HepG2 (cell line): Measurements from ENCODE around the gene AGAP1. TPM values are rescaled to one million over a fixed set of nuclear protein-coding genes. Genes with fewer than 3 reads are reported as not detected.
A peak's percentile ranks its signal among the peaks of the same experiment; 100 is the strongest.

Experiments used
- ATF7-NPFF ChIP-seq: sonication (generic); formaldehyde crosslinking; IDR thresholded peaks from 2 replicates; pipeline ENCODE4 v1.8.1; 2023; ENCODE audit warnings: mild to moderate bottlenecking, low read depth, missing genetic modification reagents, moderate library complexity
- CCDC6 ChIP-seq: sonication (generic); formaldehyde crosslinking; IDR thresholded peaks from 2 replicates; pipeline ENCODE4 v1.8.1; 2022; ENCODE audit warnings: mild to moderate bottlenecking, missing genetic modification reagents, moderate library complexity
- FOSL2 ChIP-seq: sonication (generic); formaldehyde crosslinking; IDR thresholded peaks from 2 replicates; pipeline ENCODE4 v1.4.0; 2020; ENCODE audit warnings: missing genetic modification reagents
- MLLT10 ChIP-seq: sonication (generic); formaldehyde crosslinking; IDR thresholded peaks from 2 replicates; pipeline ENCODE4 v1.4.0; 2020; ENCODE audit warnings: missing genetic modification reagents
- NCOA5 ChIP-seq: sonication (generic); formaldehyde crosslinking; IDR thresholded peaks from 2 replicates; pipeline ENCODE4 v1.4.0; 2020; ENCODE audit warnings: missing genetic modification reagents
- PHF5A ChIP-seq: IDR thresholded peaks from one replicate; pipeline ENCODE4 v1.6.1; 2018; ENCODE audit warnings: low read depth, missing genetic modification reagents; ENCODE audit not compliant: unreplicated experiment
- PRMT3 ChIP-seq: sonication (generic); formaldehyde crosslinking; IDR thresholded peaks from 2 replicates; pipeline ENCODE4 v1.8.1; 2022; ENCODE audit warnings: low read depth, mild to moderate bottlenecking, moderate library complexity, missing genetic modification reagents, borderline replicate concordance
- RBAK ChIP-seq: sonication (generic); formaldehyde crosslinking; IDR thresholded peaks from 2 replicates; pipeline ENCODE4 v1.5.1; 2020; ENCODE audit warnings: mild to moderate bottlenecking, missing genetic modification reagents
- REPIN1 ChIP-seq: sonication (generic); formaldehyde crosslinking; IDR thresholded peaks from 2 replicates; pipeline ENCODE4 v1.8.0; 2022; ENCODE audit warnings: missing genetic modification reagents, low read depth, mild to moderate bottlenecking, borderline replicate concordance
- SP140L ChIP-seq: sonication (generic); formaldehyde crosslinking; IDR thresholded peaks from 2 replicates; pipeline ENCODE4 v1.4.0; 2020; ENCODE audit warnings: missing genetic modification reagents, borderline replicate concordance
- ZFP41 ChIP-seq: sonication (generic); formaldehyde crosslinking; IDR thresholded peaks from 2 replicates; pipeline ENCODE4 v1.4.0; 2020; ENCODE audit warnings: mild to moderate bottlenecking, missing genetic modification reagents, borderline replicate concordance
- ZNF350 ChIP-seq: sonication (generic); formaldehyde crosslinking; IDR thresholded peaks from 2 replicates; pipeline ENCODE4 v1.4.0; 2020; ENCODE audit warnings: mild to moderate bottlenecking, low read depth, missing genetic modification reagents, borderline replicate concordance
- ZSCAN29 ChIP-seq: sonication (generic); formaldehyde crosslinking; conservative IDR thresholded peaks from 2 replicates; pipeline ENCODE4 v1.4.0; 2020; ENCODE audit warnings: mild to moderate bottlenecking, missing genetic modification reagents
- polyA plus RNA-seq, 8 experiments: library from polyadenylated mRNA; depleted of rRNA in 3 of 8; stranded (reverse) in 7 of 8; unstranded in 1 of 8; fragments of >200 nt; fragmentation: Illumina TruSeq in 4 of 8; extraction: Trizol in 4 of 8; gene quantifications; 2 replicates each; pipeline versions ENCODE4 v1.2.1 to v1.2.3, GENCODE V29; 2011 to 2016; ENCODE audit warnings: low read depth in 4 of 8, missing spikeins in 1 of 8, mixed read lengths in 1 of 8; ENCODE audit not compliant: insufficient read depth in 1 of 8
- total RNA-seq, 5 experiments: library from RNA; depleted of rRNA; stranded (reverse); fragments of >200 nt; fragmentation: Illumina TruSeq; extraction: Trizol; gene quantifications; 2 replicates each; pipeline ENCODE4 v1.2.3, GENCODE V29; 2016; ENCODE audit warnings: low read depth in 1 of 5
- TF ChIP-seq, protein P1 (sequence below): sonication (generic); formaldehyde crosslinking; IDR thresholded peaks from 2 replicates; pipeline ENCODE4 v1.4.0; 2020; ENCODE audit warnings: missing genetic modification reagents, borderline replicate concordance
- TF ChIP-seq, protein P2 (sequence below): sonication (generic); formaldehyde crosslinking; IDR thresholded peaks from 2 replicates; pipeline ENCODE4 v1.5.0; 2020; ENCODE audit warnings: mild to moderate bottlenecking, missing genetic modification reagents
- TF ChIP-seq, protein P3 (sequence below): sonication (generic); formaldehyde crosslinking; IDR thresholded peaks from 2 replicates; pipeline ENCODE4 v1.8.0; 2022; ENCODE audit warnings: mild to moderate bottlenecking, missing genetic modification reagents
- TF ChIP-seq, protein P4 (sequence below): sonication (generic); formaldehyde crosslinking; IDR thresholded peaks from 2 replicates; pipeline ENCODE4 v1.9.0; 2021; ENCODE audit warnings: missing genetic modification reagents, mild to moderate bottlenecking, borderline replicate concordance
- TF ChIP-seq, protein P5 (sequence below): sonication (generic); formaldehyde crosslinking; IDR thresholded peaks from 2 replicates; pipeline ENCODE4 v1.4.0; 2020; ENCODE audit warnings: missing genetic modification reagents, mild to moderate bottlenecking, borderline replicate concordance

Gene AGAP1
- total and polyA plus RNA-seq, 2 of the 13 experiments (the other 11 are each of a cell fraction or from before 2014, with no cell fraction given), result 21.2 to 32.7 TPM

DNA sequence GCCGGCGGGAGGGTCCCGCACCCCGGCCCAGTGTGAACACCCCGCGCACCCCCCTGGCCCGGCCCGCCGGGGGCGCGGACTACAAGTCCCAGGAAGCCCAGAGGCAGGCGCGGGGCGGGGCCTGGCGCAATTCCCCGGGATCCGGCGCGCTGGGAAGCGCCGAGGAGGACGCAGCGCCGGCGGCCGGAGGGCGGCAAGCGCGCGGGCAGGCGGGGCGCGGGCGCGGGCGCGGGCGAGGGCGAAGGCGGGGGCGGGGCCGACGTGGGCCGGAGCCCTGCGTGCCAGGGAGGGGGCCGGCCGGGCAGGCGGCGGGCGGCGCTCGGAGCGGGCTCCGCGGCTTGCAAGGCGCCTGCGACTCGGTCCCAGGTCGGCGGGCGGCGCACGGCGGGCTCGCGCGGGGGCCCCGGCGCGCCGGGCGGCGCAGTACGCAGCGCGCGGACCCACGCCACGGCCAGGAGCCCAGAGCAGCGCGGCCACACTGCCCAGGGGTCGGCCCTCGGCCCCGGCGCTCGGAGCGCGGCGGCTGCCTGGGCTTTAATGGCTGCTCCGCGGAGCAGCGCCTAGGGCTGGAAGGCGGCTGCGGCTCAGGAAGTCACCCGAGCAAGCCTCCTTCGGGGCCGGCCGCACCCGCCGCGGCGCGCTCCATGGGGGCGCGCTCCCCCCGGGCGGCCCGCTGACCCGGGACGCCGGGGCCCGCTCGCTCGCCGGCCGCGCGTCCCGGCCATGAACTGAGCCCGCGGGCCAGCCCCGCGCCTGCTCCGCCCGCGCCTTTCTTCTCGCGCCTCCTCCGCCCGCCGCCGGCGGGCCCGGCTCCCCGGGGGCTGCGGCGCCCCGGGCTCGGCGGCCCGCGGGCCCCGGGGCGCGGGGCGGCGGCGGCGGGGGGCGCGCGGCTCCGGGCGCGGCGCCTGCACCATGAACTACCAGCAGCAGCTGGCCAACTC, at the start of gene AGAP1 (continued):
- TF ChIP-seq MLLT10 (CRISPR knock-in tag) (no peak), PHF5A (CRISPR knock-in tag) (no peak), RBAK (CRISPR knock-in tag) (no peak), REPIN1 (no peak), PRMT3 (CRISPR knock-in tag) (no peak), ZFP41 (no peak), ATF7-NPFF (peak; percentile 38; the same call in 1 of the 2 replicates), CCDC6 (CRISPR knock-in tag) (no peak), NCOA5 (CRISPR knock-in tag) (no peak), ZSCAN29 (CRISPR knock-in tag) (no peak), SP140L (CRISPR knock-in tag) (no peak), FOSL2 (CRISPR knock-in tag) (no peak), ZNF350 (CRISPR knock-in tag) (no peak)
- TF ChIP-seq, protein P1, sequence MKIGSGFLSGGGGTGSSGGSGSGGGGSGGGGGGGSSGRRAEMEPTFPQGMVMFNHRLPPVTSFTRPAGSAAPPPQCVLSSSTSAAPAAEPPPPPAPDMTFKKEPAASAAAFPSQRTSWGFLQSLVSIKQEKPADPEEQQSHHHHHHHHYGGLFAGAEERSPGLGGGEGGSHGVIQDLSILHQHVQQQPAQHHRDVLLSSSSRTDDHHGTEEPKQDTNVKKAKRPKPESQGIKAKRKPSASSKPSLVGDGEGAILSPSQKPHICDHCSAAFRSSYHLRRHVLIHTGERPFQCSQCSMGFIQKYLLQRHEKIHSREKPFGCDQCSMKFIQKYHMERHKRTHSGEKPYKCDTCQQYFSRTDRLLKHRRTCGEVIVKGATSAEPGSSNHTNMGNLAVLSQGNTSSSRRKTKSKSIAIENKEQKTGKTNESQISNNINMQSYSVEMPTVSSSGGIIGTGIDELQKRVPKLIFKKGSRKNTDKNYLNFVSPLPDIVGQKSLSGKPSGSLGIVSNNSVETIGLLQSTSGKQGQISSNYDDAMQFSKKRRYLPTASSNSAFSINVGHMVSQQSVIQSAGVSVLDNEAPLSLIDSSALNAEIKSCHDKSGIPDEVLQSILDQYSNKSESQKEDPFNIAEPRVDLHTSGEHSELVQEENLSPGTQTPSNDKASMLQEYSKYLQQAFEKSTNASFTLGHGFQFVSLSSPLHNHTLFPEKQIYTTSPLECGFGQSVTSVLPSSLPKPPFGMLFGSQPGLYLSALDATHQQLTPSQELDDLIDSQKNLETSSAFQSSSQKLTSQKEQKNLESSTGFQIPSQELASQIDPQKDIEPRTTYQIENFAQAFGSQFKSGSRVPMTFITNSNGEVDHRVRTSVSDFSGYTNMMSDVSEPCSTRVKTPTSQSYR (CRISPR knock-in tag), result no peak
- TF ChIP-seq, protein P2, sequence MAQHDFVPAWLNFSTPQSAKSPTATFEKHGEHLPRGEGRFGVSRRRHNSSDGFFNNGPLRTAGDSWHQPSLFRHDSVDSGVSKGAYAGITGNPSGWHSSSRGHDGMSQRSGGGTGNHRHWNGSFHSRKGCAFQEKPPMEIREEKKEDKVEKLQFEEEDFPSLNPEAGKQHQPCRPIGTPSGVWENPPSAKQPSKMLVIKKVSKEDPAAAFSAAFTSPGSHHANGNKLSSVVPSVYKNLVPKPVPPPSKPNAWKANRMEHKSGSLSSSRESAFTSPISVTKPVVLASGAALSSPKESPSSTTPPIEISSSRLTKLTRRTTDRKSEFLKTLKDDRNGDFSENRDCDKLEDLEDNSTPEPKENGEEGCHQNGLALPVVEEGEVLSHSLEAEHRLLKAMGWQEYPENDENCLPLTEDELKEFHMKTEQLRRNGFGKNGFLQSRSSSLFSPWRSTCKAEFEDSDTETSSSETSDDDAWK (CRISPR knock-in tag), result no peak
- TF ChIP-seq, protein P3, sequence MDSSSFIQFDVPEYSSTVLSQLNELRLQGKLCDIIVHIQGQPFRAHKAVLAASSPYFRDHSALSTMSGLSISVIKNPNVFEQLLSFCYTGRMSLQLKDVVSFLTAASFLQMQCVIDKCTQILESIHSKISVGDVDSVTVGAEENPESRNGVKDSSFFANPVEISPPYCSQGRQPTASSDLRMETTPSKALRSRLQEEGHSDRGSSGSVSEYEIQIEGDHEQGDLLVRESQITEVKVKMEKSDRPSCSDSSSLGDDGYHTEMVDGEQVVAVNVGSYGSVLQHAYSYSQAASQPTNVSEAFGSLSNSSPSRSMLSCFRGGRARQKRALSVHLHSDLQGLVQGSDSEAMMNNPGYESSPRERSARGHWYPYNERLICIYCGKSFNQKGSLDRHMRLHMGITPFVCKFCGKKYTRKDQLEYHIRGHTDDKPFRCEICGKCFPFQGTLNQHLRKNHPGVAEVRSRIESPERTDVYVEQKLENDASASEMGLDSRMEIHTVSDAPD (CRISPR knock-in tag), result no peak
- TF ChIP-seq, protein P4, sequence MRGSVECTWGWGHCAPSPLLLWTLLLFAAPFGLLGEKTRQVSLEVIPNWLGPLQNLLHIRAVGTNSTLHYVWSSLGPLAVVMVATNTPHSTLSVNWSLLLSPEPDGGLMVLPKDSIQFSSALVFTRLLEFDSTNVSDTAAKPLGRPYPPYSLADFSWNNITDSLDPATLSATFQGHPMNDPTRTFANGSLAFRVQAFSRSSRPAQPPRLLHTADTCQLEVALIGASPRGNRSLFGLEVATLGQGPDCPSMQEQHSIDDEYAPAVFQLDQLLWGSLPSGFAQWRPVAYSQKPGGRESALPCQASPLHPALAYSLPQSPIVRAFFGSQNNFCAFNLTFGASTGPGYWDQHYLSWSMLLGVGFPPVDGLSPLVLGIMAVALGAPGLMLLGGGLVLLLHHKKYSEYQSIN (CRISPR knock-in tag), result no peak
- TF ChIP-seq, protein P5, sequence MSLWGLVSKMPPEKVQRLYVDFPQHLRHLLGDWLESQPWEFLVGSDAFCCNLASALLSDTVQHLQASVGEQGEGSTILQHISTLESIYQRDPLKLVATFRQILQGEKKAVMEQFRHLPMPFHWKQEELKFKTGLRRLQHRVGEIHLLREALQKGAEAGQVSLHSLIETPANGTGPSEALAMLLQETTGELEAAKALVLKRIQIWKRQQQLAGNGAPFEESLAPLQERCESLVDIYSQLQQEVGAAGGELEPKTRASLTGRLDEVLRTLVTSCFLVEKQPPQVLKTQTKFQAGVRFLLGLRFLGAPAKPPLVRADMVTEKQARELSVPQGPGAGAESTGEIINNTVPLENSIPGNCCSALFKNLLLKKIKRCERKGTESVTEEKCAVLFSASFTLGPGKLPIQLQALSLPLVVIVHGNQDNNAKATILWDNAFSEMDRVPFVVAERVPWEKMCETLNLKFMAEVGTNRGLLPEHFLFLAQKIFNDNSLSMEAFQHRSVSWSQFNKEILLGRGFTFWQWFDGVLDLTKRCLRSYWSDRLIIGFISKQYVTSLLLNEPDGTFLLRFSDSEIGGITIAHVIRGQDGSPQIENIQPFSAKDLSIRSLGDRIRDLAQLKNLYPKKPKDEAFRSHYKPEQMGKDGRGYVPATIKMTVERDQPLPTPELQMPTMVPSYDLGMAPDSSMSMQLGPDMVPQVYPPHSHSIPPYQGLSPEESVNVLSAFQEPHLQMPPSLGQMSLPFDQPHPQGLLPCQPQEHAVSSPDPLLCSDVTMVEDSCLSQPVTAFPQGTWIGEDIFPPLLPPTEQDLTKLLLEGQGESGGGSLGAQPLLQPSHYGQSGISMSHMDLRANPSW, result no peak
